Right hindlimb (tissue), 1 donor: ENCODE results near the gene KCNJ13.
"Not testable (repeated sequence)": the region's sequence is repeated elsewhere in the genome, so short reads cannot be mapped to it uniquely, and the experiment has no call there.

ENCODE experiments used
- DNase-seq: peaks from one replicate; pipeline ENCODE4 v3.0.0-alpha.2; 2018

KCNJ13 gene

GRCh38 chr2:232761301-232761907, 15.0 kb downstream of the KCNJ13 start:
- DNase-seq = no peak

GRCh38 chr2:232757905-232758304, 18.5 kb downstream of the KCNJ13 start:
- no peak for DNase-seq

GRCh38 chr2:232750135-232750671, 26.2 kb downstream of the KCNJ13 start:
- no peak for DNase-seq

- no peak for DNase-seq
Observed at GRCh38 chr2:232749331-232749730, 27.0 kb downstream of the KCNJ13 start.

DNA sequence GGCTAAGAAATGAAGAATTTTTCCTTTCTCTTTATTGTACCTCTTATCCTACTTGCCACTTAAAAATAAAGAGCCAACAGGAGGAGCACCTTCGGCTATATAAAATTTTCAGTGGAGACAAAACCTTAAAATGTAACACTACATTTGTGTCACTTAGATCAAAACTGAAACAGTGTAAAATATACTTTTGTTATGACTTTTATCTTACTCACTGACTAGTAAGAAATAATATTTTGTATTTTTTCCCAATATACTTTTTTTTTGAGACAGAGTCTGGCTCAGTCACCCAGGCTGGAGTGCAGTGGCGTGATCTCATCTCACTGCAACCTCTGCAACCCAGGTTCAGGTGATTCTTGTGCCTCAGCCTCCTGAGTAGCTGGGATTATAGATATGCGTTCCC, 28.3 kb downstream of the KCNJ13 start:
- no peak for DNase-seq

- DNase-seq = no peak
Observed at GRCh38 chr2:232744963-232745362, 31.4 kb downstream of the KCNJ13 start.

DNA sequence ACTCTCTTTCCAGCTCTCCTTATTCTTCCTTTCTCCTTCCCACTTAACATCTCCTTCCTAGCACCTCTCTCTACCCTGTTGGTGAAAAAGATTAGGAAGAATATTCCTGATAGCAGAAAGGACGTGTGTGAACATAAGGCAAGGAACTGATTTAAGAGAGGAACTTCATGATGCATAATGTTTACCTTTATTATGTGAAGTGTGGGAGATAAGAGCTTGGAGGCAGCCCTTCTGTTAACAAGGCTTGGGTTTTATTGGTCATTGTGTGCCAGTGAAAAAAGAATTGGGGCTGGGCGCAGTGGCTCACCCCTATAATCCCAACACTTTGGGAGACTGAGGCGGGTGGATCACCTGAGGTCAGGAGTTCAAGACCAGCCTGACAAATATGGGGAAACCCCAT, 34.4 kb downstream of the KCNJ13 start:
- no peak for DNase-seq

GRCh38 chr2:232741294-232741693, 35.1 kb downstream of the KCNJ13 start:
- no peak for DNase-seq

GRCh38 chr2:232731470-232731869, 44.9 kb downstream of the KCNJ13 start:
- no peak for DNase-seq

- DNase-seq = no peak
Observed at GRCh38 chr2:232728785-232729184, 47.6 kb downstream of the KCNJ13 start.

DNA sequence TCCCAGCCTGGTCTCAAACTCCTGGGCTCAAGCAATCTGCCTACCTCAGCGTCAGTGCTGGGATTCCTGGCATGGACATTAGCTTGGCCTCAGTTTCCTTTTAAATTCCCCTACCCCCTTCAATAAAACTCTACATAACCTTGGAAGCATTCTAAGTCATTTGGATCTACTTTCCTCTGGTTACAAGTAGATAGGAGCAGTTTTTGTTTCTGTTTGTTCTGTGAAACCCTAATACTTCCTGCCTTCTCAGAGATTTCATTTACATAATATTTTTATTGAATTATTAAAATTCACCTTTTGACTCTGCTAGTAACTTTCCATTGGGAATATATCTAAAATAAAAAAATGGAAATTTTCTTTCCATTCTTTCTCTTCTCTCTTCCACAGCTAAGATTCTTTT, 53.3 kb downstream of the KCNJ13 start:
- DNase-seq = no peak

DNA sequence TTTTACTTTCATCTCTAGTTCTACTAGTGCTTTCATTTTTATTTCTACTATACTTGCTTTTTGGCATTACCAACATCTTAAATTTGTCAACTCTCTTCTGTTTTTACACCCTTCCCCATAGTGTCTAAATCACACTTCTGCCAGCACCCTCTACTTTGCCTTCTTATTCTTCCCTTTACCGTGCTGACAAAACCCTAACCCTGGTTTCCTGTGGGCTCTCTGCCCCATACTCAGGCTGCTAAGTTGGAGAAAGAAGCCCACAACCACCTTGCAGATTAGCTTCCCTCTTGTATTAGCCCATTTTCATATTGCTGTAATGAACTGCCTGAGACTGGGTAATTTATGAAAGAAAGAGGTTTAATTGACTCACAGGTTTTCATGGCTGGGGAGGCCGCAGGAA, 54.5 kb downstream of the KCNJ13 start:
- no peak for DNase-seq

GRCh38 chr2:232721261-232721660, 55.1 kb downstream of the KCNJ13 start:
- no peak for DNase-seq

- DNase-seq = not testable (repeated sequence)
Observed at GRCh38 chr2:232720056-232720455, 56.3 kb downstream of the KCNJ13 start.
